Hepatocyte (in vitro differentiated cells): Measurements from ENCODE around the gene ACOXL.

Source experiments
- CTCF ChIP-seq: fragments of 200-600 bp; sonication (generic); IDR thresholded peaks from 2 replicates; pipeline ENCODE4 v1.5.1; 2016; ENCODE audit warnings: antibody characterized with exemption, mild to moderate bottlenecking; ENCODE audit not compliant: poor library complexity
- EZH2 ChIP-seq: fragments of 200-600 bp; sonication (generic); IDR thresholded peaks from 2 replicates; pipeline ENCODE4 v1.6.1; 2016; ENCODE audit warnings: antibody characterized with exemption, mild to moderate bottlenecking, borderline replicate concordance

DNA sequence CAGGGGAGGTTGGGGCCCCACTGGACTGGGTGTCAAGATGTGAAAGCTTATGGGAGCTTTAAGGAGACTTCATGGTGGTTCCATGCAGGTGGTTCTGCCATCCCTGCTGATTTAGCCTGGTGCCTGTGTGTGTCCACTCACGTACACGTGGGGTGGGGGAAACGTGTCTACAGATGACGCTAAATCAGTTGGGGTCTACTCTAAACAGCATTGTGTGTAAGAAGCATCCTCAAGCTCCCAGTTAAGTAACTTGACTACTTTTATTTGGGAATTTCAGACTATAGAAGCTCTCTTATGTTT is 435.4 kb downstream of the ACOXL start:
- TF ChIP-seq CTCF, result no peak
- no peak for TF ChIP-seq EZH2
